GM12892 (cell line): ENCODE results near the gene SMIM41.

Source experiments
- DNase-seq: peaks from one replicate; pipeline ENCODE4 v3.0.0; 2011; ENCODE audit not compliant: insufficient read length
- FAIRE-seq: peaks from 2 replicates; lab custom pipeline; 2011; peaks lifted over from hg19 to GRCh38; lab: Jason Lieb, UNC
- POLR2A ChIP-seq: IDR thresholded peaks from 2 replicates; pipeline ENCODE4 v1.6.1; 2011; ENCODE audit warnings: low read depth, low read length, control low read depth
- POLR2AphosphoS5 ChIP-seq: IDR thresholded peaks from 2 replicates; pipeline ENCODE4 v1.6.1; 2011; ENCODE audit warnings: low read depth, low read length, control low read depth
- TAF1 ChIP-seq: IDR thresholded peaks from 2 replicates; pipeline ENCODE4 v1.6.1; 2011; ENCODE audit warnings: low read depth, mild to moderate bottlenecking, control low read depth, low read length, borderline replicate concordance

The SMIM41 gene

DNA sequence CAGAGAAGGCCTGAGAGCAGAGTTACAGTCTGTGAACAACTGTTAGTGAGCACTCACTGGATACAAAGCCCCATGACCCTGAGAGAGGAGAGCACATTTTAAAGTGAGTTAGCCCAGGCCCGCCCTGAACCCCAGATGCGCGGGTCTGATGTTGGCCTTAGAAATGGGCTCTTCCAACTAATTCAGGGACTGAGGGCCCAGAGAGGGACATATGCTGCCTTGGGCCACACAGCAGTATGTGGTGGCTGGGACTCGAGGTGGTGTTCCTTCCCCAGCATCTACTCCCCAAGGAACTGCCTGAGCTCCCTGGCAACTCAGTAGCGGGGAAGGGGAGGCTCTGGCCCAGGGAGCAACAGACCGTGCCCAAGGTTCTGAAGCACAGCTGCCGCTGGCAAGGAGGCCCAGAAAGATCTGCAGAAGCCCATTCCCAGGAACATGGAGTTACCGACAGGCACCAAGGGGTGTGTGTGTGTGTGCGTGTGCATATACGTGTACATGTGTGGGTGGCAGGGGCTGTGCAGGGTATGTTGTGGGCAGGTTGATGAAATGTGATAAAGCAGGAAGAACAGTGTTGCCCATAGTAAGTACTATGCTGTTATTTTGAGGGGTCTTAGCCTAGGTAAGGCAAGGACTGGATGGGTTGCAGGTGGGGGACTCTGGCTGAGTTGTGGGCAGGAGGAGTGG is 71.8 kb downstream of the SMIM41 start:
- DNase-seq (no peak), FAIRE-seq (no peak)
- TF ChIP-seq POLR2A, result no peak
- no peak for TF ChIP-seq POLR2AphosphoS5
- no peak for TF ChIP-seq TAF1

DNA sequence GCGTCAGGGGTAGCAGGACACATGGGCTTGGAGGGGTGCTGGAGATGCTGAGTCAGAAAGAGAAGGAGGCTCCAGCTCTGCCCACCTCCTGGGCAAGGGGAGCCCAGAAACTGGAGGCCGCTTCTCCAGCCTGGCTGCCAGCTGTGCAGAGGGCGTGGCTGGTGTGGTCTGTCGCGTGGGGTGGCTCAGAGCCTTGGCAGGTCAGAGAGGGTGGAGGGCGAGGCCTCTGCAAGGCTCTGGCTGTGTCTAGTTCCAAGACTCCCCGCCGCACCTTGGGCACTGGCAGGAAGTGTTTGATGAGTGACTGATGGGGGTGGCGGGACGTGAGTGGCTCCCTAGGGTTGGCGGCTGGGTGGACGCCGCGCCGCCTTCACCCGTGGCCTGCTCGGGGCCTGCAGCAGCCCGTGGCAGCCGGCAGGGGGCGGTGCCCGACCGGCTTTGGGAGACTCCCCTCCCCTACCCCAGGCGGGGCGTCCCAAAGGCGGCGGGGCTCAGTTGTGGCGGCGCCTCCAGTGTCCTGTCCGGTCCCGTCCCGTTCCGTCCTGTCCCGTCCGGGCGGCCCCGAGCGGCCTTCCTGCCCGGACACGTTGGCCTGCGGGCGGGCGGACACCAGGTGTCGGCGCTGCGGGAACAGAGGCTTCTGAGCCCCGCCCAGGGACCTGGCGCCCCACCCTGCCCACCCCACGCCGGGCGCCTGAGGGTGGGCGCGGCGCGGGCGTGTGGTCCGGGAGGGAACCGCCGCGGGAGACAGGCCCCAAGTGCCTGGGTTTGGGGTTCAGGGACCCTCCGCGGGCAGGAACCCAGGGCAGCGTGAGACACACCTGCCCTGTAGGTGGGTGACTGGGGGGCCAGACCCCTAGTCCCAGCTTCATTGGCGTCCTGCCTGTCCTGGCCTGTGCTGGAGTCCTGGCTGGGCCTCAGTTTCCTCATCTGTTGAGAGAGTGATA is 72.6 kb downstream of the SMIM41 start:
- no peak for TF ChIP-seq TAF1
- TF ChIP-seq POLR2A, result no peak
- no peak for TF ChIP-seq POLR2AphosphoS5
- peak; percentile 73 for DNase-seq
- no peak for FAIRE-seq

DNA sequence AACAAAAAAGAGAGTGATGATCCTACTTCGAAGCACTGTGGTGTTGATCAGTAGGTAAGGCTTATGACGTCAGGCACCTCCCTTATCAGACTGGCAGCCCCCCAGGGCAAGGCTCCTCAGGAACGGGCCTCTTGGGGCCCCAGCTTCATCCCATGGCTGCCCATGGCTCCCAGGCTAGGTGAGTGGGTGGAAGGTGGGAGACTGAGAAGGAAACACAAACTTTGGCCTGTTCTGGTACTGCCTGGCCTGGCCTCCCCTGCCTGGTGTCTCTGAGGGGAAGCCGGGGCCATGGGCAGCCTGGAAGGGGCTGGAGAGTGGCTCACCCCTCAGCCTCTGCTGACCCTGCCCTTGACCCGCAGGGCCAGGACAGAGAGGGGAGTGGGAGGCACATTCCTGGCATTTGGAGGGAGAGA is 73.4 kb downstream of the SMIM41 start:
- TF ChIP-seq POLR2A, result no peak
- TF ChIP-seq POLR2AphosphoS5, result no peak
- TF ChIP-seq TAF1, result no peak
- DNase-seq (no peak), FAIRE-seq (no peak)

DNA sequence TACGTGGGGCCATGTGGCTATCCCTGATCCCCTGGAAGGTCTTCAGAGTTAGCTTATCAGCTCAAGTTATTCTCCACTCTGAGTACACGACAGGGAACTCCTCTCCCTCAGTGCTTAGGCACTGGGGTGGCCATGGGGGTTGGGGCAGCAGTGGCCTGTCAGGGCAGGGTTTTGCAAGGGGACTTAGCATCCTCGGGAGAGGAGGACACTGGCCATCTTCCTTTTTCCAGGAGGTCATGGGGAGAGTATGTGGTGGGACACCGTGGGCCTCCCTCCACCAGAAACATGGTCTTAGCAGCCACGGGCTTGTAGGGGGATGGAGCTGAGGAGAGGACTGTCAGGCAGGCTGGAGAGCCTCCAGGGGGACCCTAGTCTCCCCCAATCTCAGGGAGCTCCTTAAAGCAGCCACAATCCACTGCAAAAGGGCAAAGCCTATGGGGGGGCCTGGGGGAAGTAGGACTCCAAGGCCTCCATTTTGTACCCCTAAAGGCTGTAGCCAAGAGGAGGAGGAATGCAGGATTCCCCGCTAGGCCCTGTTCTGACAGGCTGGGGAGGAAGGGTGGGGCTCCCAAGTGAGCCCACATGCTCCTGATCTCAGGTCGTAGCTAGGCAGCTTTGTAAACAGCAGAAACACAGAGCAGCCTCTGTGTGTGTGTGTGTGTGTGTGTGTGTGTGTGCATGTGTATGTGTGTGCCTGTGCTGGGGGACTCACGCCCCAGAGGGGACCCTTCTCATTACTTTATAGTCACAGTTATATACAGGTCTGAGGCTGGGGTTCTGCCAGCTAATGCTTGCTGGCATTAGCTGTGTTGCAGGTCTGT is 75.8 kb downstream of the SMIM41 start:
- TF ChIP-seq POLR2AphosphoS5 (no peak), POLR2A (no peak), TAF1 (no peak)
- DNase-seq (no peak), FAIRE-seq (no peak)

DNA sequence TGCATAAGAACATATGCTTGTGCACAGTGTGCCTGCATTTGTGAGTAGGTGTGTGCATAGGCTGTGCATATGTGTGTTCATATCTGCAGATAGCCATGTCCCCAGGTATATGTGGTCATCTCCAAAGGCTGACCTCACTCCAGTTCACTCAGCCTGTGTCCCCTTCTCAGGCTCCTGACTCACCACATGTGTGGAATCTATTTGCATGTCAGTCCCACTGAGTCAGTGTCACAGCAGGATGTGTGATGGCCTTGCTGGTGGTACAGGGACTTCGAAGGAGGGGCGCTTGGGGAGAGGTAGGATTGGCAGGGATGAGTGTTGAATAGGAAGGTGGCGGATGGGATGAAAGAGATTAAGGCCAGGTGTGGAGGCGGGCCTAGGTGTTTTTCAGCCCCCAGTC is 76.8 kb downstream of the SMIM41 start:
- DNase-seq (no peak), FAIRE-seq (no peak)
- no peak for TF ChIP-seq POLR2A
- TF ChIP-seq TAF1, result no peak
- TF ChIP-seq POLR2AphosphoS5, result no peak

DNA sequence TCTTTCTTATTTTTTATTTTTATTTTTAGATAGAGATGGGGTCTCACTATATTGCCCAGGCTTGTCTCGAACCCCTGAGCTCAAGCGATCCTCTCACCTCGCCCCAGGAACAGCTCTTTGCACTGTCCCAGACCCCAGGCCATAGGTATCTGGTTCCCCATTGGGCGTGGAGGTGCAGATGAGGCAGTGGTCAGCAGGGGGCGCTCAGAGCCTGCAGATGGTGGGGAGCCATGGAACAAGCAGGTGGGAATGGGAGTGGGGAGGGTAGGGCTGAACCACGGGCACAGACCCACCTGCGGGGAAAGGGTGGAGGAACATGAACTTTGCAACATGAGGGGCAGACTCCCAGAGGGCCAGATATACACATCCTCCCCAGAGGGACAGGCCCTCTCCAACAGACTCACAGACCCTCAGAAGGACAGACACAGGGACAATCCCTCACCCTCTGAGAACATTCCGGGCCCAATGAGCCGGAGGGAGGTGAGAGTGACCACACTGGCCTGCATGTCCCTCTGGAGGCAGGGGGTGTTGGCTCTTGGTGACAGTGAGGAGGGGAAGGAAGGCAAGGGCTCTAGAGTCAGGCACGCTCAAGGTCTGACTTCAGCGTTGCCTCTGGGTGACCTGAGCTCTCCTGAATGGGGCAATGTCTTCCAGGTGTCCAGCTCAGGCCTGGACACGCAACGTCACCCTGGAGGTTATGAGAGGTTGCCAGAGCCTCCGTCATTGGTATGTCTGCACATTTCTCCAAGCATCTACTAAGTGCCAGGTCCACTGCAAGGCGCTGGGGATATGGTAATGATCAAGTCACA is 77.5 kb downstream of the SMIM41 start:
- FAIRE-seq (no peak), DNase-seq (peak; percentile 69)
- TF ChIP-seq POLR2AphosphoS5 (no peak), TAF1 (no peak), POLR2A (no peak)

DNA sequence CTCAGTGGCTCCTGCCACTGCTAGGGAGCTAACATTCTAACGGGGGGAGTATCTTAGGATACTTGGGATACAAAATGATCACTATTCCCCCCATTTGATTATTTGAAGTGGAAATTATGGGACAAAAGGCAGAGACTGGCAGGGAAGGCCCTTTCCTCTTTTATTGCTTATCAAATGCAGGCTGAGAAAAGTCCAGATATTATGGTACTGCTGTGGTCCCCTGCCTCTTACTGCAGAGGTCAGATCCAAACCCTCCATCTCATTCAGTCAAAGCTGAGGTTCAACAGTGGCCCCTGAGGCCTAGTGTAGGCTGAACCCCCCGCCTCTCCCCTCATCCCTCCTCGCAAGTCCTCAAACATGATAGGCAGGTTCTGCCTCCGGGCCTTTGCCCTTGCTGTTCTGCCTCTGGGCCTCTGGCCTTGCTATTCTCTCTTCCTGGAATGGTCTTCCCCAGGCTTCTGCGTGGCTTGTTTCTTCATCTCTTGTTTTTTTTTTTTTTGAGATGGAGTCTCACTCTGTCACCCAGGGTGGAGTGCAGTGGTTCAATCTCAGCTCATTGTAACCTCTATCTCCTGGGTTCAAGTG is 78.2 kb downstream of the SMIM41 start:
- FAIRE-seq, result no peak
- no peak for TF ChIP-seq POLR2A
- TF ChIP-seq POLR2AphosphoS5, result no peak
- no peak for DNase-seq
